NCI-H2081 treated with DMSO at 0.1 percent for 48 hours (cell line): ENCODE results near the gene SPATA16.
"Not testable (repeated sequence)": the region's sequence is repeated elsewhere in the genome, so short reads cannot be mapped to it uniquely, and the experiment has no call there.

Experiments
- DNase-seq: peaks from one replicate; lab custom pipeline; 2025; lab: John Stamatoyannopoulos, UW

SPATA16 gene

DNA sequence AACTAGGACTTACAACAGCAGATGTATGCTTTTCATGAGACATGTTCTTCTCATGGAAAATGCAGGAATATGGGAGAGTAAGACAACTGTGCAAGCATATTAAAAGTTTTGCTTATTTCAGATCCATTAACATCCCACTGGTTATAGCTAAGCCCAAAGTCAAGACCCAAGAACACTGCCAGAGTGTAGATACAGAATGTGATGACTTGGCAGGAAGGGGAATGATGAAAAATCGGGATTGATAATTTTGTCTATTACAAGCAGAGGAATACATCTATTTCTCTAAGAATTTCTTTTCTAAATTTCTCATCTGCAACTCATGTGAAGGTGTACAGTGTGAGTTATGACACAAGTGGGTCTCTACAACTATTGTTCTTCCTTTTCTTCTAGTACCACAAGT is 76.4 kb downstream of the SPATA16 start:
- no peak for DNase-seq

- no peak for DNase-seq
These were observed 82.8 kb downstream of the SPATA16 start for GRCh38 chr3:173058229-173058628.

DNA sequence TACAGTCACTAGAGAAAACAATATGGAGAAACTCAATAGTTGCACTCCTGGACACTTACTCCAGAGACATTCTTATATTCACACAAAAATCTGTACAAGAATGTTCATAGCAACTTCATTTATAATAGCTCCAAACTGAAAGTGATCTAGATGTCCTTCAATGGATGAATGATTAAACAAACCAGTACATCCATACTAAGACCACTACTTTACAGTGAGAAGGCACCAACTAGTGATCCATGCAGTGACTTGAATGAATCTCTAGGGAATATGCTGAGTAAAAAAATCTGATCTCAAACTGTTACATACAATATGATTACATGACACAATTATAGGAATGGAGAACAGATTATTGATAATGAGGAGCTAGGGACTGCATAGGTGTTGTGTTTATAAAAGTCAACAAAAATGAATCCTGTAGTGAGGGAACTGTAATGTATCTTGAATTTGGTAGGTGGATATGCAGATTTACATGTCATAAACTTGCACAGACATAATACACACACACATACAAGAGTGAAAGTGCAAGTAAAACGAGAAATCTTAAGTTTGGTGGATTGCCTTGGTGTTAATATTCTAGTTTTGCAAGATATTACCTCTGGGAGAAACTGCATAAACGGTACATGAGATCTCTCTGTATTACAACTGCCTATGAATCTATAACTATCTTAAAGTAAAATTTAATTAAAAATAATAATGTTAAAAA is 85.7 kb downstream of the SPATA16 start:
- no peak for DNase-seq

- no peak for DNase-seq
These were observed 91.7 kb downstream of the SPATA16 start for GRCh38 chr3:173049360-173049759.

DNA sequence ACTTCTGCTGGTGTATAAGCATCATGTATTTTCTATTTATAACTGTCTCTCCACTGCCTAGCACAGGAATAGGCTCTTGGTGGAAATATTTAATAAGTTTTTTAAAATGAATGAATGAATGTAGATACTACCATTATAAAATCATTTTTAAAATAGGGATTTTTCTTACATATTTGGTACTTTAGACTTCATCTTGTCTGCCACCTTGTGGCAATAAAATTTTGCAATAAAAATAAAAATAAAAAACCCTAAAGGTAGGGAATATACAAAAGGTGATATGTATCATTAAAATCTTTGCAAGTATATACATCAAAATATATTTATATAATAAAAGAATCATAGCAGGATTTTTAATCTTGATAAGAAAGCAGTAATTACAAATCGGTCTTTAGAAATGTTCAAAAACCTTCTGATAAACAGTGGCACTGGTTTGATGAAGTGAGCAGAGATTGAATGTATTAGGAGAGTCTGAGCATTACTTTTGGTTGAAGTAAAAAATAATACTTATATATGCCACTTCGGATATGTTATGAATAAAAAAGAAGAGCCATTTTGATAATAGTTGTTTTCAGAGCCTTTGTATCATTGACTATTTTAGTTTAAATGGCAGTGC is 95.2 kb downstream of the SPATA16 start:
- no peak for DNase-seq

GRCh38 chr3:173044998-173045397 is 96.0 kb downstream of the SPATA16 start:
- no peak for DNase-seq

DNA sequence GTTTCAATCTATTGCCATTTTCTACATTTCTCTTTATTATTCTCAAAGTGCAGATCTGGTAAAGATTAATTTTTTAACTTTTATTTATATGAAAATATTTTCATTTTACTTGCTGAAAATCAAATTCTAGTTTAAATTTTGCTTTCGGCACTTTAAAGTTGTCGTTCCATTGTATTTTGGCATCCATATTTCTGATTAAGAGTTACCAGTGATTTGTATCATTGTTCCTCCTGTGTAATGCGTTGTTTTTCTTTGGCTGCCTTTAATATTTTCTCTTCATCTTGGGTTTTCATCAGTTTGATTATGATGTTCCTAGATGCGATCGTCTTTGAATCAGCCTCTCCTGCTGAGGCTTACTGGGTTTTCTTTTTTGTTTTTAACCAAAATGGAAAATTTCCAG is 97.3 kb downstream of the SPATA16 start:
- DNase-seq, result no peak

- DNase-seq, result no peak
These were observed 102.6 kb downstream of the SPATA16 start for GRCh38 chr3:173038484-173038871.

DNA sequence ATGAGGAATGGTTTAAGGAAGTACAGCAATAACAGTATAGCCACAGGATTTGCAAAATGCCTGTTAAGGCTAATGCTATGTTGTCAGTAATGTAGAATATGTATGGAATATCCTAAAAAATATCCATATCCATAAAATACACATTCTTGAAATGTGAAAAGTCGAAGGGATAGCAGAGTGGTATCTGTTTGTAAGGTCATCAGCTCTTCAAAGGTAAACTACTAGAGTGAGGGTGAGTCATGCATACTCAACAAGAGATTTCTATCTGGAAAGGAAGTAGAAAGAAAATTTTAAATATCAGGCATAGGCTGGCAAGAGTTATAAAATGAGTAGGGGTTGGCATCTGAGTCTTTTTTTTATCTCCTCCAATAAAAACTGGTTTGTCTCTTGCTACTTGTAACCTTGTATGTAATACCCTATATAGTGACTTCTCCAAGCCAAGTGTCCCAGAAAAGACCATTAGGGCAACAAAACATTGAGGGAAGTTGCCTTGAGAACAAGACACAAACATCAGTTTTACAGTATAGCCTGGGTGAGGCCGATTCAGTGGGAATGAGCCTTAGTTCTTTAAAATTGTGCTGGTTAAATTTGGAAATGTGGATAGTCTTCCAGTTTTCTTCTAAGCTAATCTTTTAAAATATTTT is 103.1 kb downstream of the SPATA16 start:
- no peak for DNase-seq

- DNase-seq, result no peak
These were observed 110.8 kb downstream of the SPATA16 start for GRCh38 chr3:173030273-173030672.

DNA sequence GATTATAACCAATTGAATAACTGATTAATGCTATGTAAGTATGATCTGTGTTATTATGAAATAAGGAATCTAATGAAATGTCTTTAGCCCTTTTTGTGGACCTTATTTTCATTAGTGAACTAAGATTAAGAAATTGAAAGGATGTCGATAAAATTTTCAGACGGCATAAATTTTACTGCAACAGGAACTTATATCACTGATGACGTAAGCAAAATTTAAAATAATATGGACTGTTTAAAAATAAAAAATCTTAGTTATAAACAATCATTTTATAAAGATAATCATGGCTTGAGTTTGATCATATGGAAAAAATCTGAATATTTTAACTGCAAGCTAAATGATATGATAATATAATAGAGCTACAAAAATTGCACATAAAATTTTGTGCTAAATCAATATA is 112.7 kb downstream of the SPATA16 start:
- DNase-seq, result no peak

DNA sequence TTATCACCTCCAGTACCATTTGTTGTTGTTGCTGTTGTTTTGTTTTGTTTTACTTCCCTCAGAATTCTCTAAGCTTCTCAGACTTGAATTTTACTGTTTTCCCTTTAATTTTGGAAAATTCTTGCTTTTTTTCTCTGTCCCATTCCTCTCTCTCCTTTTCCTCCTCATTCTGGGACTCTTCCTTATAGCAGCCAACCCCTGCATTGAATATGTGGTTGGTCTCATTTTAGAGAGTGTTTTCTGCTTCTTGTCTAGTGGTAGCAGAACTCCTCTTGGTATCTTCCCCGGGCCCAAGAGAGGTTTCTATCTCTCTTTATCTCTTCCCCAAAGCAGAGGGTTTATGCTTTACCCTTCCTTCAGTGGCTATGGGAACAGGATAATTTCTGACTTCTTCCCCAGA is 113.6 kb downstream of the SPATA16 start:
- DNase-seq, result no peak

GRCh38 chr3:173025941-173026340 is 115.1 kb downstream of the SPATA16 start:
- no peak for DNase-seq

DNA sequence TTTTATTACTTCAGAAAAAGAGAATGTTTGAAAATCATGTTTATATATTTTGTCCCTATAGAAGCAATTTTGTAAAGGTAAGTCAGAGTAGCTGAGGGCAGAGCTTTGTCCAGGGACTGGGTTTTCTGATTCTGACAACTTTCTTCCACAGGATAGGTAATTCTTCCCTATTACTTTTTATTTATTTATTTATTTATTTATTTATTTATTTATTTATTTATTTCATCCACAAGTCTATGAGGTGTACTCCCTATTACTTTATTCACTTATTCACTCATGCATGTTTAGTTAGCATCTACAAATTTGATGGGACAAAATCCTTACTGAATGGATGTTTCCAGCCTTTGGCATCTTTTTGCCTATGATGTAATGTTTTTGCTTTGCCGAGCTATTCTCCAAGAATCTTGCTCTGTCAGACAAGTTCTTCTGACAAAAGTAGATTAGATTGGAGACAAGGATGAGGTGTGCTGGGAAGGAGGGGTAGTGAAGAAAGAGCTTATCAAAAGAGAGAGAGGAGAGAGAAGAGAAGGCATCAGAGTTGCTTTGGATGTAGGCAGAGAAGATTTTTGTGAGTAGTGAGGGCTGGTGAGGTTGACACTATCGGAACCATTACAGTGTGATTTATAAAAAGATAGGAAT is 119.4 kb downstream of the SPATA16 start:
- no peak for DNase-seq

DNA sequence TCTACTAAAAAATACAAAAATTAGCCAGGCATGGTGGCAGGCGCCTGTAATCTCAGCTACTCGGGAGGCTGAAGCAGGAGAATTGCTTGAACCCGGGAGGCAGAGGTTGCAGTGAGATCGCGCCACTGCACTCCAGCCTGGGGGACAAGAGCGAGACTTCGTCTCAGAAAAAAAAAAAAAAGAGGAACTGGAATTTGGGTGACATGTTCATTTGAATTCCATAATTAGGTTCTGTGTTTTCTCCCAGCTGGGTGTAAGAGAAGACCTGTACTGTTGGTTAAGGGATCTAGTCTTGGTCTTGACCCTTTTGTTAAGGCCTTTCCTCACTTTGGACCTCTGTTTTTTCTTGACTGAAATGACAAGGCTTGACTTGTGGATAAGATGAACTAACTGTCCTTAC is 120.9 kb downstream of the SPATA16 start:
- not testable (repeated sequence) for DNase-seq

GRCh38 chr3:173019378-173019777 is 121.7 kb downstream of the SPATA16 start:
- DNase-seq, result no peak

DNA sequence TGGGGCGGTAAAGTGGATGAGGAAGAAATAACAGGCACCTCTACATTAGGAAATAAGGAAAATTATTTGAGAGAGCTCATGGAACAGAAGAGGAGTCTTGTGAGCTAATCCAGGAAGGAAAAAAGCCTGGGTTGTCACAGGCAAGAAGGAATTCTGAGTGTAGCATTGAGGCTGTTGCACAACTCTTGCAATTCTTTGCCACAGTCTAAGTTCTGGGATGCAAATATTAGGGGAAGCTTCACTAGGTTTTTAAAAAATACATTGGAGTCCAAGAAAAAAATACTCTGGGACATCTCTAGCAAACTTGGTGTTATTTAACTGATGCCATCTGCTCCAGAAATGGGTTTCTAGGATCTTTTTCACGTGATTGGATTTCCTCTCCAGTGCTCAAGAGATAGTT is 122.3 kb downstream of the SPATA16 start:
- no peak for DNase-seq

DNA sequence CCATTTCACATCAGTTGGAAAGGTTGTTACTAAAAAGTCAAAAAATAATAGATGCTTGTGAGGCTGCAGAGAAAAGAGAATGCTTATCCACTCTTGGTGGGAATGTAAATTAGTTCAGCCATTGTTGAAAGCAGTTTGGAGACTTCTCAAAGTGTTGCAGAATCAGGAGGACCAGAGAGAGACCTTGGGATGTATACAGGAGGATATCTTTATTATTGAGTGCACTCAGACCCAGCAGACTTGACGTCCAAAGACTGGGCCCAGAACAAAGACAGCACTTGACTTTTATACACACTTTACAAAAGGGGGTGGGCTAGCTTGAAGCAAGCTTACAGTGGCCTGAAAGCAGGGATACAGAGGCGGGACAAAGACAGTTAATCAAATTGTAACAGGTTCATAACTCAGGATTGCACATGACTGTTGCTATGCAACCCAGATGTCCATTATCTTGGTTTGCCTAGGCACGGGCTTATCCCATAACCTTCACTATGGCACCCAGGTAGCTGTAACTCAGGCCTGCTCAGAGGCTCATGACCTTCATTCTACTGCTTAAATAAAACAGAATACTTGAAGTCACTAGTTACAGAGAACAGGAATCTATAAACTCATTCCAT is 127.7 kb downstream of the SPATA16 start:
- no peak for DNase-seq

- DNase-seq, result no peak
These were observed 131.6 kb downstream of the SPATA16 start for GRCh38 chr3:173009410-173009809.

GRCh38 chr3:173008978-173009377 is 132.1 kb downstream of the SPATA16 start:
- DNase-seq, result no peak

DNA sequence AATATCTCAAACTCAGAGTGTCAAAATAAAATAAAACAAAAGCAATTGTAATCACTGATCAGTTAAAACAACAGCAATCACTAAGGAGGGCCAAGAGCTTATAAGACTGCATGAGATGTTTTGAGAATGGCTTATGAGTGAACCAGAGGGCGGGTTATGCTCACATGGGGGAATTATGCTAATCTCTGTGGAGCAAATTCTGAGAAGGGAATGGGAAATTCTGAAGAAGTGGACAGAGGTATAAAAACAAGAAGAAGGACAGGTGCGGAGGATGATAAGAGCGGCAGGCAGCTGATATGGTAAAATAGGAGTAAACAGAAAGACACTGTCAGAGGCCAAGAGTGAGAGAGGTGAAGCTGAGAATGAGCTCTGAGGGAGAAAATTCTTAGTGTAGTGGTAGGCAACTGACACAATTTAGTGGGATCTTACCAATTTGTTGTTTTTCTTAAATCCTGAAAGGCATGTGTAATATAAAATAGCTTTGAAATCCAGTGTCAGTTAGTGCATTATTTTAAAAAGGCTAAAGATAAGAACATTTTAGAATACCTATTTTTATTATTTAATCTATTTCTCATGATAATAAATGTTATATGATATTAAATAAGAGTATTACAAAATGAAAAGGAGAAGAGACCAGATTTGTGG is 133.8 kb downstream of the SPATA16 start:
- no peak for DNase-seq

- no peak for DNase-seq
These were observed 135.0 kb downstream of the SPATA16 start for GRCh38 chr3:173006006-173006405.
